HEK293T (cell line): ENCODE results near the gene SNCB.

ENCODE experiments used
- ARNT ChIP-seq: fragments of 450-650 bp; IDR thresholded peaks from 2 replicates; pipeline ENCODE4 v1.6.1; 2017; ENCODE audit warnings: mild to moderate bottlenecking
- BHLHE40 ChIP-seq: fragments of 450-650 bp; IDR thresholded peaks from 2 replicates; pipeline ENCODE4 v1.6.1; 2016; ENCODE audit warnings: mild to moderate bottlenecking, moderate library complexity, borderline replicate concordance
- HDGF ChIP-seq: fragments of 450-650 bp; IDR thresholded peaks from 2 replicates; pipeline ENCODE4 v1.6.1; 2017; ENCODE audit warnings: antibody characterized with exemption, borderline replicate concordance
- L3MBTL2 ChIP-seq: fragments of 450-650 bp; conservative IDR thresholded peaks from 2 replicates; pipeline ENCODE4 v1.6.1; 2016; ENCODE audit warnings: mild to moderate bottlenecking
- LEF1 ChIP-seq: fragments of 450-650 bp; IDR thresholded peaks from 2 replicates; pipeline ENCODE4 v1.6.1; 2017; ENCODE audit warnings: mild to moderate bottlenecking, borderline replicate concordance
- NFRKB ChIP-seq: fragments of 450-650 bp; IDR thresholded peaks from 2 replicates; pipeline ENCODE4 v1.6.1; 2016; ENCODE audit warnings: mild to moderate bottlenecking, moderate library complexity
- SP1 ChIP-seq: fragments of 450-650 bp; IDR thresholded peaks from 2 replicates; pipeline ENCODE4 v1.6.1; 2017
- SUZ12 ChIP-seq: fragments of 450-650 bp; IDR thresholded peaks from 2 replicates; pipeline ENCODE4 v1.6.1; 2016; ENCODE audit warnings: mild to moderate bottlenecking
- TARDBP ChIP-seq: fragments of 450-650 bp; IDR thresholded peaks from 2 replicates; pipeline ENCODE4 v1.6.1; 2016

GRCh38 chr5:176626876-176627236 lies 3.5 kb downstream of the SNCB start:
- TF ChIP-seq SP1 (no peak), ARNT (no peak), NFRKB (no peak), TARDBP (no peak), L3MBTL2 (no peak), HDGF (no peak), LEF1 (no peak), SUZ12 (no peak), BHLHE40 (no peak)
